GM18526 (cell line): Measurements from ENCODE around the gene PISD.

Experiments
- POLR2A ChIP-seq: IDR thresholded peaks from 3 replicates; pipeline ENCODE4 v1.6.1; 2011; ENCODE audit not compliant: insufficient read length; ENCODE audit errors: extremely low read depth

Gene PISD

GRCh38 chr22:31629741-31630184, 32.3 kb downstream of the PISD start:
- no peak for TF ChIP-seq POLR2A

GRCh38 chr22:31628969-31629708, 32.9 kb downstream of the PISD start:
- no peak for TF ChIP-seq POLR2A

- TF ChIP-seq POLR2A, result no peak
These were observed 33.7 kb downstream of the PISD start for GRCh38 chr22:31628362-31628761.

GRCh38 chr22:31627223-31627731, 34.7 kb downstream of the PISD start:
- TF ChIP-seq POLR2A, result no peak

- TF ChIP-seq POLR2A, result no peak
These were observed 35.4 kb downstream of the PISD start for GRCh38 chr22:31626427-31627150.

- TF ChIP-seq POLR2A, result no peak
These were observed 36.2 kb downstream of the PISD start for GRCh38 chr22:31625661-31626426.

- no peak for TF ChIP-seq POLR2A
These were observed 36.8 kb downstream of the PISD start for GRCh38 chr22:31625257-31625640.

GRCh38 chr22:31623592-31624304, 38.3 kb downstream of the PISD start:
- no peak for TF ChIP-seq POLR2A

GRCh38 chr22:31622980-31623379, 39.0 kb downstream of the PISD start:
- TF ChIP-seq POLR2A, result no peak

GRCh38 chr22:31621507-31622124, 40.4 kb downstream of the PISD start:
- peak; percentile 9 for TF ChIP-seq POLR2A

- TF ChIP-seq POLR2A, result no peak
These were observed 41.1 kb downstream of the PISD start for GRCh38 chr22:31620756-31621480.

- TF ChIP-seq POLR2A, result no peak
These were observed 42.3 kb downstream of the PISD start for GRCh38 chr22:31619611-31620300.

GRCh38 chr22:31618471-31619176, 43.4 kb downstream of the PISD start:
- TF ChIP-seq POLR2A, result no peak

GRCh38 chr22:31618057-31618456, 44.0 kb downstream of the PISD start:
- no peak for TF ChIP-seq POLR2A
